ENCODE data around the gene TMEM258.
A peak's percentile ranks its signal among the peaks of the same experiment; 100 is the strongest.

The TMEM258 gene

DNA sequence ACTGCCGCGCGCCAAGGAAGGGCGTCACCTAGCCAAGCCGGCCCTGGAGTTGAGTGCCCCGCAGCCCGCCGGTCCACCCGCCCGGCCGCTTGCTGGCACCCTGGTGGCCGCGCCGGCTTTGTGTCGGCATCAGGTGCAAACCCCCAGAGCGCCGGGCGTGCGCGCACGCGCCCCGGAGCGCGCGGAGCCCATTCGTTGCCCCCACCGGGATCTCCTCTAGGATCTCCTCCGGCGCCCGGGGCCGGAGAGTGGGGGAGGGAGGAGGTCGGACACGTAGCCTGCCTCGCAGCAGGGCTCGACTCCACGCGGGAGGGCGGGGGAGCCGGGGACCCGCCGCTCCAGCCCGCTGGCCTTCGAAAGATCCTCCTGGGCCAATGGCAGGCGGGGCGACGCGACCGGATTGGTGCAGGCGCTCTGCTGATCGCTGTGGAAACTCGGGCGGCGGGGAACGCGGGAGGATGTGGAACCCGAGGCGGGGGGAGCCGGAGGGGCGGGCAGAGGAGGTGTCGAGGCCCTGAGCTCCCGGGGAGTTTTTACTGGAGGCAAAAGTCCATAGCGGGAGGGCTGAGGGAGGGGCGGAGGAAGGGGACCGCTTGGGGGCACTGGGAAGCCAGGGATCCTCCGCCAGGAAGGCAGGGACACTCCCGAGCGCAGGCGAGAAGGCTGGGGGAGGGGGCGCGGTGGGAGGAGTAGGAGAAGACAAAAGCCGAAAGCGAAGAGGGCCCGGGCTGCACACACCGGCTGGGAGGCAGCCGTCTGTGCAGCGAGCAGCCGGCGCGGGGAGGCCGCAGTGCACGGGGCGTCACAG is 35.4 kb upstream of the TMEM258 start, which contains the start of gene FADS2 (continued):
- TF ChIP-seq ZNF747 (tag by site-specific recombination; IDR thresholded peaks at IDR 0.05) (no peak), ZNF677 (tag by site-specific recombination; IDR thresholded peaks at IDR 0.05) (no peak), ZFP41 (tag by site-specific recombination; IDR thresholded peaks at IDR 0.05; ENCODE audit: borderline replicate concordance) (no peak), ZNF560 (tag by site-specific recombination; IDR thresholded peaks at IDR 0.05; ENCODE audit: borderline replicate concordance) (no peak), ZNF133 (tag by site-specific recombination; IDR thresholded peaks at IDR 0.05) (no peak), HOXA7 (CRISPR knock-in tag; IDR thresholded peaks at IDR 0.05; ENCODE audit: borderline replicate concordance) (no peak), GLI4 (tag by site-specific recombination; IDR thresholded peaks at IDR 0.05) (no peak), GFI1B (tag by site-specific recombination; IDR thresholded peaks at IDR 0.05) (no peak), ZEB2 (tag by site-specific recombination; IDR thresholded peaks at IDR 0.05) (peak; percentile 67; the same call in 1 of the 2 replicates), ZBTB8A (tag by site-specific recombination; IDR thresholded peaks at IDR 0.05) (peak; percentile 90), ZNF169 (tag by site-specific recombination; IDR thresholded peaks at IDR 0.05) (no peak), ZNF324 (tag by site-specific recombination; IDR thresholded peaks at IDR 0.05) (0 out of 2 replicates have a peak, but pooled peaks have one; percentile 9), SP2 (tag by site-specific recombination; IDR thresholded peaks at IDR 0.05) (peak; percentile 91), ZFP3 (tag by site-specific recombination; IDR thresholded peaks at IDR 0.05; ENCODE audit: low read depth) (no peak), ZNF202 (tag by site-specific recombination; IDR thresholded peaks at IDR 0.05; ENCODE audit: borderline replicate concordance) (no peak), GLIS1 (tag by site-specific recombination; IDR thresholded peaks at IDR 0.05) (peak; percentile 84), ZNF174 (tag by site-specific recombination; IDR thresholded peaks at IDR 0.05) (no peak), ZNF837 (tag by site-specific recombination; IDR thresholded peaks at IDR 0.05) (no peak), ZNF785 (tag by site-specific recombination; IDR thresholded peaks at IDR 0.05) (no peak), ZNF394 (tag by site-specific recombination; IDR thresholded peaks at IDR 0.05; ENCODE audit: borderline replicate concordance) (peak; percentile 18; the same call in 1 of the 2 replicates), ZNF510 (tag by site-specific recombination; IDR thresholded peaks at IDR 0.05; ENCODE audit: insufficient replicate concordance) (no peak), KLF7 (tag by site-specific recombination; IDR thresholded peaks at IDR 0.05; ENCODE audit: borderline replicate concordance) (0 out of 2 replicates have a peak, but pooled peaks have one; percentile 12), PATZ1 (tag by site-specific recombination; IDR thresholded peaks at IDR 0.05) (peak; percentile 86), KLF8 (tag by site-specific recombination; IDR thresholded peaks at IDR 0.05) (peak; percentile 74), ZBTB11 (tag by site-specific recombination; conservative IDR thresholded peaks at IDR 0.05; ENCODE audit: low read depth) (peak; percentile 71), SP7 (tag by site-specific recombination; IDR thresholded peaks at IDR 0.05) (peak; percentile 42; the same call in 1 of the 2 replicates), ZNF175 (tag by site-specific recombination; IDR thresholded peaks at IDR 0.05) (no peak), ZNF555 (tag by site-specific recombination; conservative IDR thresholded peaks at IDR 0.05) (no peak)
- TF ChIP-seq, protein P1, sequence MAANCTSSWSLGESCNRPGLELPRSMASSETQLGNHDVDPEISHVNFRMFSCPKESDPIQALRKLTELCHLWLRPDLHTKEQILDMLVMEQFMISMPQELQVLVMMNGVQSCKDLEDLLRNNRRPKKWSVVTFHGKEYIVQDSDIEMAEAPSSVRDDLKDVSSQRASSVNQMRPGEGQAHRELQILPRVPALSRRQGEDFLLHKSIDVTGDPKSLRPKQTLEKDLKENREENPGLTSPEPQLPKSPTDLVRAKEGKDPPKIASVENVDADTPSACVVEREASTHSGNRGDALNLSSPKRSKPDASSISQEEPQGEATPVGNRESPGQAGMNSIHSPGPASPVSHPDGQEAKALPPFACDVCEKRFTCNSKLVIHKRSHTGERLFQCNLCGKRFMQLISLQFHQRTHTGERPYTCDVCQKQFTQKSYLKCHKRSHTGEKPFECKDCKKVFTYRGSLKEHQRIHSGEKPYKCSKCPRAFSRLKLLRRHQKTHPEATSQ (tag by site-specific recombination; IDR thresholded peaks at IDR 0.05): no peak
- TF ChIP-seq, protein P2, sequence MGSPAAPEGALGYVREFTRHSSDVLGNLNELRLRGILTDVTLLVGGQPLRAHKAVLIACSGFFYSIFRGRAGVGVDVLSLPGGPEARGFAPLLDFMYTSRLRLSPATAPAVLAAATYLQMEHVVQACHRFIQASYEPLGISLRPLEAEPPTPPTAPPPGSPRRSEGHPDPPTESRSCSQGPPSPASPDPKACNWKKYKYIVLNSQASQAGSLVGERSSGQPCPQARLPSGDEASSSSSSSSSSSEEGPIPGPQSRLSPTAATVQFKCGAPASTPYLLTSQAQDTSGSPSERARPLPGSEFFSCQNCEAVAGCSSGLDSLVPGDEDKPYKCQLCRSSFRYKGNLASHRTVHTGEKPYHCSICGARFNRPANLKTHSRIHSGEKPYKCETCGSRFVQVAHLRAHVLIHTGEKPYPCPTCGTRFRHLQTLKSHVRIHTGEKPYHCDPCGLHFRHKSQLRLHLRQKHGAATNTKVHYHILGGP (tag by site-specific recombination; IDR thresholded peaks at IDR 0.05): no peak
- TF ChIP-seq, protein P3, sequence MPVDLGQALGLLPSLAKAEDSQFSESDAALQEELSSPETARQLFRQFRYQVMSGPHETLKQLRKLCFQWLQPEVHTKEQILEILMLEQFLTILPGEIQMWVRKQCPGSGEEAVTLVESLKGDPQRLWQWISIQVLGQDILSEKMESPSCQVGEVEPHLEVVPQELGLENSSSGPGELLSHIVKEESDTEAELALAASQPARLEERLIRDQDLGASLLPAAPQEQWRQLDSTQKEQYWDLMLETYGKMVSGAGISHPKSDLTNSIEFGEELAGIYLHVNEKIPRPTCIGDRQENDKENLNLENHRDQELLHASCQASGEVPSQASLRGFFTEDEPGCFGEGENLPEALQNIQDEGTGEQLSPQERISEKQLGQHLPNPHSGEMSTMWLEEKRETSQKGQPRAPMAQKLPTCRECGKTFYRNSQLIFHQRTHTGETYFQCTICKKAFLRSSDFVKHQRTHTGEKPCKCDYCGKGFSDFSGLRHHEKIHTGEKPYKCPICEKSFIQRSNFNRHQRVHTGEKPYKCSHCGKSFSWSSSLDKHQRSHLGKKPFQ (tag by site-specific recombination; IDR thresholded peaks at IDR 0.05): no peak

All from HEK293 (cell line).